Frontal cortex (tissue), 4 donors: ENCODE results near the gene HBG1. TPM values are rescaled to one million over a fixed set of nuclear protein-coding genes. Genes with fewer than 3 reads are reported as not detected.

Experiments
- DNase-seq, 2 donors: peaks; one replicate each; pipeline ENCODE4 v3.0.0; 2012; ENCODE audit warnings: low spot score in 2 of 2
- FAIRE-seq: peaks from 2 replicates; lab custom pipeline; 2012; peaks lifted over from hg19 to GRCh38; lab: Jason Lieb, UNC
- total RNA-seq: library from RNA; depleted of rRNA; stranded (reverse); fragments of >200 nt; gene quantifications from one replicate; pipeline ENCODE4 v1.2.3, GENCODE V29; 2014
- donor health status: control.
- donor health status: control.
- donor health status: control.

The HBG1 gene
- total RNA-seq, 1 donor from 2014 or later, result 2.0 TPM

- DNase-seq (no peak), FAIRE-seq (no peak)
These were observed 18.5 kb downstream of the HBG1 start for GRCh38 chr11:5231111-5231510.

- no peak for DNase-seq
- FAIRE-seq, result no peak
These were observed 19.4 kb downstream of the HBG1 start for GRCh38 chr11:5230266-5230665.

GRCh38 chr11:5229796-5230195 is 19.9 kb downstream of the HBG1 start:
- no peak for FAIRE-seq
- no peak for DNase-seq

GRCh38 chr11:5229356-5229755 is 20.3 kb downstream of the HBG1 start:
- no peak for DNase-seq
- FAIRE-seq, result no peak

GRCh38 chr11:5228124-5228523 is 21.5 kb downstream of the HBG1 start:
- FAIRE-seq (no peak), DNase-seq (no peak)

- no peak for FAIRE-seq
- DNase-seq, result no peak
These were observed 22.0 kb downstream of the HBG1 start for GRCh38 chr11:5227681-5228080.

- no peak for DNase-seq
- FAIRE-seq, result no peak
These were observed 22.8 kb downstream of the HBG1 start, which contains the start of gene HBB for GRCh38 chr11:5226732-5227310. Gene HBB (minus strand): TSS chr11:5227071. CDS start chr11:5227021, 50 bp downstream.

- DNase-seq (no peak), FAIRE-seq (no peak)
These were observed 24.2 kb downstream of the HBG1 start for GRCh38 chr11:5225480-5225871.

- DNase-seq (no peak), FAIRE-seq (no peak)
These were observed 24.8 kb downstream of the HBG1 start for GRCh38 chr11:5224538-5225479.

- no peak for DNase-seq
These were observed 26.0 kb downstream of the HBG1 start for GRCh38 chr11:5223686-5224085.

GRCh38 chr11:5223146-5223545 is 26.5 kb downstream of the HBG1 start:
- FAIRE-seq (no peak), DNase-seq (no peak)

More at GRCh38 chr11:5223686-5224085, 26.0 kb downstream of the HBG1 start:
- FAIRE-seq, result peak; percentile 37

- FAIRE-seq (no peak), DNase-seq (no peak)
These were observed 39.2 kb downstream of the HBG1 start for GRCh38 chr11:5210376-5210885.

- no peak for FAIRE-seq
These were observed 44.9 kb downstream of the HBG1 start for GRCh38 chr11:5204787-5205186.

GRCh38 chr11:5203366-5203765 is 46.3 kb downstream of the HBG1 start:
- DNase-seq, result no peak

More at GRCh38 chr11:5204787-5205186, 44.9 kb downstream of the HBG1 start:
- no peak for DNase-seq

GRCh38 chr11:5200582-5200981 is 49.1 kb downstream of the HBG1 start, which contains the start of gene OR51V1:
Gene OR51V1 (minus strand): TSS chr11:5200682. CDS start chr11:5200682, 0 bp downstream.
- FAIRE-seq, result no peak
- no peak for DNase-seq

More at GRCh38 chr11:5203366-5203765, 46.3 kb downstream of the HBG1 start:
- no peak for FAIRE-seq

GRCh38 chr11:5198285-5198684 is 51.4 kb downstream of the HBG1 start:
- no peak for DNase-seq
- no peak for FAIRE-seq

Other genes with a start within 250 kb of the HBG1 start
- not detected for gene OR52J3, start 203.3 kb downstream of the HBG1 start, total RNA-seq
- gene OR52E2, start 190.2 kb downstream of the HBG1 start, total RNA-seq, result not detected
- gene OR52E1, start 180.3 kb downstream of the HBG1 start, total RNA-seq, result not detected
- not detected for gene OR52A5, start 111.5 kb downstream of the HBG1 start, total RNA-seq
- under 0.01 TPM for gene OR52A1, start 95.1 kb downstream of the HBG1 start, total RNA-seq
- not detected for gene OR51V1, start 49.2 kb downstream of the HBG1 start, total RNA-seq
- gene HBB, start 22.8 kb downstream of the HBG1 start, total RNA-seq, result 552 TPM
- gene HBD, start 15.4 kb downstream of the HBG1 start, total RNA-seq, result not detected
- gene HBG2, start 4.9 kb upstream of the HBG1 start, total RNA-seq, result 2,646 TPM
- 15.1 TPM for gene HBE1, start 20.1 kb upstream of the HBG1 start, total RNA-seq
- 0.41 TPM for gene OR51B4, start 52.1 kb upstream of the HBG1 start, total RNA-seq
- 0.41 TPM for gene OR51B2, start 74.4 kb upstream of the HBG1 start, total RNA-seq
- 0.82 TPM for gene OR51B5, start 93.7 kb upstream of the HBG1 start, total RNA-seq
- gene OR51B6, start 101.7 kb upstream of the HBG1 start, total RNA-seq, result not detected
- not detected for gene OR51M1, start 134.0 kb upstream of the HBG1 start, total RNA-seq
- not detected for gene OR51Q1, start 172.3 kb upstream of the HBG1 start, total RNA-seq
- gene OR51I1, start 191.7 kb upstream of the HBG1 start, total RNA-seq, result not detected
- not detected for gene OR51I2, start 199.5 kb upstream of the HBG1 start, total RNA-seq
- gene OR52D1, start 238.8 kb upstream of the HBG1 start, total RNA-seq, result not detected